DMS114 treated with DMSO at 0.1 percent for 48 hours (cell line): ENCODE results near the gene POU2F1.
"Not testable (repeated sequence)": the region's sequence is repeated elsewhere in the genome, so short reads cannot be mapped to it uniquely, and the experiment has no call there.

Experiments used
- DNase-seq: peaks from one replicate; lab custom pipeline; 2025; ENCODE audit not compliant: unreplicated experiment; lab: John Stamatoyannopoulos, UW

Gene POU2F1

GRCh38 chr1:167205306-167206050, 15.2 kb upstream of the POU2F1 start:
- DNase-seq: not testable (repeated sequence)

DNA sequence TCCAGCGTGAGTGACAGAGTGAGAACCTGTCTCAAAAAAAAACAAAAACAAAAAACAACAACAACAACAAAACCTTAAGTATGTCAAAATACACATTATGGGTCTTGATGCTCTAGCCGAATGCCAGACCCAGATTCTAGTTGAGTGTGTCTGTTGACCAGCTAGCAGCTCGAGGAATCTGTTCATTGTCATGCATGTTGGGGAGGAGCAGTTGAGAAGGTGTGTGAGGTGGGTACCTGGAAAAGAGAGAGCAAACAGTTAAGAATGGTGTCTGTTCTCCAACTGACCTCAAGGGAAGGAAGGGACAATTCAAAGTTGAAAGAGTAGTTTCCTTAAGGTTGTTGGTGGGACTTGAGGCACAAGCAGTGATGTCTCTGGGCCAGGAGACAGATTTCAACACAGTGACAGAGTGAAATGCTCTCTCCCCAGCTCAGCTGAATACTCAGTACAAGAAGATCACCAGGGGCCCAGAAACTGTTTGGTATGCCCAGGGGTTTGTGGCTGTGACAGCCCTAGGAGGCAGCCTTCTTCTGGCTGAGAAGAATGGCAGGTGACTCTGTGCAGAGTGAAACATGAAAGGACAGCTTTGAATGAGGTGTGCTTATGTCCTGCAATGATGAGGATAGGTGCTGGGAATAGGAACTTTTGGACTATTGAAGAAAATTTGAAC, 14.4 kb upstream of the POU2F1 start:
- DNase-seq: no peak

DNA sequence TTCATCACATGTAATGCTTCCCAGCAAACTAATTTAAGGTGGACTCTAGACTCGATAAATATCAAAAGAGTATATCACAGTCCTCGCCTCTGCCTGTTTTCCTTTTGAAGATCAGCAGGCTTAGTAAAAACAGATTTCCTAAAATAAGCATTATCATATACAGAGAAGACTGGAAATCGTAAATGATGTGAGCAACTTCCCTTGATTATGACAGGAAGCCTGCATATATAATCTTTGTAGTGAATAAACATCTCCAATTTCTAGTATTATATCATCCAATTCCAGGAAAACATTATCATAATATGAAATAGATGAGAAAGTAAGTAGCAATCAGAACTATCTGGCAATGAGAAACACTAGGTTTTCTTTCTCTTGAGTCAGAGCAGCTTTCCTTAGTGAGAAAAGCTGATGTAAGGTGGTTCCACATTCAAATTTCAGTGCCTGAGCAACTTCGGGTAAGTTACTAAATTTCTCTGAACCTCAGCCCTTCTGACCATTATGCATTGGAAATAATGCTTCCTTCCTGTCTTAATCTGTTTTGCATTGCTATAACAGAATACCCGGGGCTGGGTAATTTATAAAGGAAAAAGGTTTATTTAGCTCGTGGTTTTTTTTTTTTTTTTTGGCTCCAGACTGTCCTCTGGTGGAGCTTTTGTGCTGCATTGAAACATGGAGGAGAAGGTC, 12.6 kb upstream of the POU2F1 start:
- no peak for DNase-seq

DNA sequence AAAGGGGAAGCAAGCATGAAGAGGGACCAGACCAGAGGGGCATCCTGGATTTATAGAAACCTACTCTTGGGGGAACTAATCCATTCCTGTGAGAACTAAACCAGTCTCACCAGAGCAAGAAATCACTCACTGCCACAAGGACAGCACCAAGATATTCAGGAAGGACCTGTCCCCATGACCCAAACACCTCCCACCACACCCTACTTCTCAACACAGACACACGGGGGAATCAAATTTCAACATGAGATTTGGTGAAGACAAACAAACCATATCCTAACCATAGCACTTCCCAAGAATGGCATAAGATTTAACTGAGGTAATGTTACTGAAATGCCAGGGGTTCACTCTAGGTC, 12.1 kb upstream of the POU2F1 start:
- DNase-seq: no peak

GRCh38 chr1:167209044-167209443, 11.6 kb upstream of the POU2F1 start:
- DNase-seq: no peak

GRCh38 chr1:167210966-167211674, 9.6 kb upstream of the POU2F1 start:
- DNase-seq: no peak

- DNase-seq: no peak
These were observed 8.7 kb upstream of the POU2F1 start for GRCh38 chr1:167212025-167212424.

- DNase-seq: no peak
These were observed 3.9 kb upstream of the POU2F1 start for GRCh38 chr1:167216809-167217208.

DNA sequence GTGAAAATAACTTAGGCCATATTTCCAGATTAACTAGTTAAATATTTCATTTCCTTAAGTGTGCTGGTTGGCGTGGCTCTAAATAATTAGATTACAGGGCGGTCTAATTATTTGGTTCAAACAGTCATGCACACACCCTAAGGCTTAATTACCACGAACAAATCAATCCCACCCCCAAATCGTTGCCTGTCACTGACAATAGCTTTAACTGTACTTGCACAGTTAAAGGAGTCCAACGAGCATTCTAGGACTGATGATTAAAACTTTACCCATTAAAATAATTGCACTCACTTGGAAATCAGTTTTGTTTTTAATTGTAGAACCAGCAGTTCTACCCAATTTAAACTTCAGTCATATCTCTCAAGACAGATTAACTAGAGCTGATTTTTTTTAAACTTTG, 1.5 kb upstream of the POU2F1 start:
- DNase-seq: no peak

GRCh38 chr1:167219646-167220536, 795 bp upstream of the POU2F1 start:
- peak; percentile 78 for DNase-seq

DNA sequence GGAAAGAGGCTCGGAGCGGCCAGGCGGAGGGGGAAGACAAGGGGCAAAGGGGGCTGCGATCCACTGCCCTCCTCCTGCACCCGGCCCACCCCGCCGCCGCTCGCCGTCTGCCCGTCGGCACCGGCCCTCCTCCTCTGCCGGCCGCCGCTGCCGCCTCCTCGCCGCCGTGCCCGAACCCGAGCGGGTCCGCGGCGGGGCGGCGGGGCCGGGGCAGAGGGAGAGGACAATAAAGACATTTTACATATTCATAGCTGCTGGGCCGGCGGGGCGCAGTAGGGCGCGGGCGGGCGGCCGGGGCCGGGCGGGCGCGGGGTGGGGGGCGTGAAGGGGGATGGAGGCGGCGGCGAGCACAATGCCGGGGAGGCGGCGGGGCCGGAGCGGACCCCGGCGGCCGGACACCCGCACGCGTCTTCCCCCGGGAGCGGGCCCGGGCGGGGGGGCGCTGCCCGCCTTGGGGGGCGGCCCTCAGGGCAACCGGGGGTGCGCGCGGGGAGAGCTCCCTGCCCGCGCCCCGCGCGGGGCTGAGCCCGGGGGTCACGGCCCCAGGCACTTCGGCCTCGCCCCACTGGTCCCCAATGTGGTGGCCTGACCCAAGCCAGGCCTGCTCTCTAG, 546 bp downstream of the POU2F1 start:
- no peak for DNase-seq

DNA sequence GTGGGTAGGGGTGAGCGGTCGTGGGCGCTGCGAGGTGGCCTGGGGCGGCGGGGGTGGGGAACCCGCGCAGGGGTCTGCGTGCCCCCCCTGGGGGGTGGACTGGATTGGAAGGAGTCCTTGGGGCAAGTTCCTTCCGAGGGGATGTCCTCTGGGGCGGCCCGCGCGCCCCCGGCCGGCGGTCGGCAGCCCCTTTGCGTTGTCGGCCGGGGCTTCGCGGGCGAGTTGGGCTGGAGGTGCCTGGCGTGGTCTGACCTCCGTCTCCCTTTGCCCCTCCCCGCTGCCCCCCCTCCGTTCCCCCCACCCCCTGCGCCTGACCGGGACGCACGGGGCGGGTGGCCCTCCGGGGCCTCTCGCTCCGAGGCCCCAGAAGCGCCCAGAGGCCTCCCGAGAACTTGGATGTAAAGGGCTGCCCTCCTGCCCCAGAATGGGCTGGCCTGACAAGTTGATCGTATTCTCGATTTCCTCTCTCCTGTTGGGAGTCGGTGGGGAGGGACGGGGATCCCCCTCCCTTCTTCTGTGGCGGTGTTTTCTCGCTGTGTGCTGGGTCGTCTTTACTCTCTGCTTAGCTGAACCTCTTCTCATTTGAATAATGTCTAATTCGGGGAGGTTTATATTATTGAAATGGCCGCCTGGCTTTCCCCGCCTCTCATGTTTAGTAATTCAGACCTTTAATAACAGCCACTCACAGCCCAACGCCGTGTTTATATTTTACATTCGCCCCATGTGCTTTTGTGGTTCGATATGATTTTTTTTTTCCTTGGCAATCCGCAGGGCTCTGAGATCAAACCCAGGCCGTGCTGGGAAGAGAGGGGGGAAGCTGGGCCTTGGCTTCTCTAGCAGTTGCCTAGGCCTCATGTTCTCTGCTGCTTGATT, 1.3 kb downstream of the POU2F1 start:
- DNase-seq: peak; percentile 54

DNA sequence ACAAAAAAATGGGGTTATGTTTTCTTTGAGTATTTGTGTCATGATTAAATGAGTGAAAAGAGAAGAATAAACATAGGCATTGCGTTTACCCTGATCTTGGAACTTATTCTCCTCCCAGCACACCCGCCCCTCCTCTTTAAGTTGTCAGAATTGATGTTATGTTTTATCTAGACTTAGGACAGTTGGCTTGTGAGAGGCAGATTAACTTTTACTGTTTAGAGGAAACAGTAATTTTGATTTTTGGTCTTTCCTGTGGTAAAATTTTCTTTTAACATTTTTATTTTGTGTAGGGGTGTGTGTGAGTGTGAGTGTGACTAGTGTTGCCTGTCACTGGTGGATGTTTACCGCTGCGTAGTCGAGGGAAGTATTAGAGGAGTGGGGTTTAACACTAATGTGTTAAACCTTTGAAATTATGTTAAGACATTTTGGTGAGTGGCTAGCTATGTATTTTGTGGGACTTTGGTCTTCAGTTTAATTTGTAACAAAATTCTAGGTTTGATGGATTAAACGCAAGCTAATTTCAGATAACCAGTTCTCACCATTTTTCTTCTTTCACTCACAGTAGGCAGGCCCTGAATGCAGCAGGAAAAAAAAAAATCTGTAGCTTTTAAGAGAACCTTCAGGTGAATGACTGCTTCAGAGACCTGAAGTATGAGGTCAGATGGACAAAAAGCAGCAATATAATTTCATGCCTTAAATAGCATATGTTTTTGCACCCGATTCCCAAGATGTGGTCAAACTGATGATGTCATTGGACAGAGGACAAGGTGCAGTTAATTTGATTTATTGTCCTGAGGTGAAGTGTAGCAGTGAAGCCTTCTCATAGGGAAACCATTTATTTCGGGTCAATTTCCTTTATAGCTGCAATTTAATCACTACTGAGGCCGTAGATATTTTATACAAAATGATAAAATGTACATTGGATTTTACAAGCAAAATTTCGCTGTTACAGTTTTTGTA, 2.7 kb downstream of the POU2F1 start:
- no peak for DNase-seq

- not testable (repeated sequence) for DNase-seq
These were observed 4.1 kb downstream of the POU2F1 start for GRCh38 chr1:167224734-167225235.

DNA sequence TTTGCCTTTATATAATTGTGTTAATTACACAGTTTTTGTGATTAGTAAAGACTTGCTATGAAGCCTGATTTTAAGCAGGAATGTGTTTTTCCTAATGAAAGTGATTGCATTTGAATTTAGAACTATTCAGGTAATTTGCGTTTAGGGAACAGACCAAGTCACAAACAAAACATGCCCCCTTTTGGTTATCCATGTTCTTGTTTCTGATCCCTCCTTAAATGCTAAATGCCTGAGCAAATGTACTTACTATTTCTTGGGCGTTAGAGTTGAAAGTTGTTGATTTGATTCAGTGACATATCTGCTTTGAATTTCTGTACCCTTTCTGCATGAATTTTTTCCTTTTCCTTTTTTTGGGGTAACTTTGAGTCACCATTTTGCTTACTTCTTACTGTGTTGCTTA, 5.2 kb downstream of the POU2F1 start:
- no peak for DNase-seq

GRCh38 chr1:167227934-167228378, 7.3 kb downstream of the POU2F1 start:
- DNase-seq: no peak

GRCh38 chr1:167229719-167230385, 9.2 kb downstream of the POU2F1 start:
- no peak for DNase-seq
